ENCODE results near the gene TNFRSF13B. TPM values are rescaled to one million over a fixed set of nuclear protein-coding genes. Genes with fewer than 3 reads are reported as not detected.

Gene TNFRSF13B
- total RNA-seq, 1 donor from 2014 or later = not detected

DNA sequence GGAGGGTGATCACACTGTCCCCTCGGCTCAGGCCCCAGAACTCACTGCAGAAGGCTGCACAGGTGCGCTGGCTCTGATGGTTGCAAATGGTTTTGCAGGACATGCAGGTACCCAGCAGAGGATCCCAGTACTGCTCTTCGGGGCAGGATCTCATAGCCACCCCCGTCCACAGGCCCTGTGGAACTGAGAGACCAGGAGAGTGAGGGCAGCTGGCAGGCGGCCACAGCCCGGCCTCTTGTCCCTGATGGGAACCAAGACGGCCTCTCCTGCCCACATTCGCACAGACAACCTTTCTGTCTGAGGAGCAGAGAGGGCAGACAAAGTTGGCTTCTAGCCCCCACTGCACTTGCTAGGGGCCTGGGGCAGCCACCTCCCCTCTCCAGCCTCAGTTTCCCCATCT lies 19.5 kb downstream of the TNFRSF13B start:
- Histone ChIP-seq H3K36me3 (ENCODE audit: control insufficient read depth, insufficient read depth, low read length) (no peaks in the 10 kb centered on the region), H3K27me3 (ENCODE audit: control insufficient read depth, insufficient read depth, low read length) (peaks cover 5% of the 10 kb centered on the region), H3K4me3 (ENCODE audit: low read depth, low read length) (no peak overlapping the region)
- no peak for DNase-seq (ENCODE audit: low read depth)
- TF ChIP-seq, protein P1, sequence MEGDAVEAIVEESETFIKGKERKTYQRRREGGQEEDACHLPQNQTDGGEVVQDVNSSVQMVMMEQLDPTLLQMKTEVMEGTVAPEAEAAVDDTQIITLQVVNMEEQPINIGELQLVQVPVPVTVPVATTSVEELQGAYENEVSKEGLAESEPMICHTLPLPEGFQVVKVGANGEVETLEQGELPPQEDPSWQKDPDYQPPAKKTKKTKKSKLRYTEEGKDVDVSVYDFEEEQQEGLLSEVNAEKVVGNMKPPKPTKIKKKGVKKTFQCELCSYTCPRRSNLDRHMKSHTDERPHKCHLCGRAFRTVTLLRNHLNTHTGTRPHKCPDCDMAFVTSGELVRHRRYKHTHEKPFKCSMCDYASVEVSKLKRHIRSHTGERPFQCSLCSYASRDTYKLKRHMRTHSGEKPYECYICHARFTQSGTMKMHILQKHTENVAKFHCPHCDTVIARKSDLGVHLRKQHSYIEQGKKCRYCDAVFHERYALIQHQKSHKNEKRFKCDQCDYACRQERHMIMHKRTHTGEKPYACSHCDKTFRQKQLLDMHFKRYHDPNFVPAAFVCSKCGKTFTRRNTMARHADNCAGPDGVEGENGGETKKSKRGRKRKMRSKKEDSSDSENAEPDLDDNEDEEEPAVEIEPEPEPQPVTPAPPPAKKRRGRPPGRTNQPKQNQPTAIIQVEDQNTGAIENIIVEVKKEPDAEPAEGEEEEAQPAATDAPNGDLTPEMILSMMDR (IDR thresholded peaks at IDR 0.05; ENCODE audit: insufficient read depth, low read length, poor library complexity, severe bottlenecking) = no peak

DNA sequence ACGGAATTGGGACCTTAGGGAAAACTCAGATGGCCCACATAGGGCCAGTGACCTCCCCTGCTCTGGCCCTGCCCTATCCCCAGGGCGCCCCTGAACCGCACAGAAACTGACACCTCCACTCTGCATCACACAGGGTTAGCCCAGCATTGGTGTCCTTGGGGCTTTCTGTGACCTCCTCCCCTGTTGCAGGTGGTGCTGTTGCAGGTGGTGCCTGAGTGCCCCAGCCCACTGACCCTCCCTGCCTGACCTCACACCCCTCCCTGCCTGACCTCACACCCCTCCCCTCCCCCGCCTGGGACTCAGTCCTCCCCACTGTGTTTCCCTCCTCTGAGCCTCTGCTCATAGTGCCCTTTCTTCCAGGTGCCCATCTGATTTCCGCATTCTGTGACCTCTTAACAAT lies 21.4 kb downstream of the TNFRSF13B start:
- Histone ChIP-seq H3K36me3 (ENCODE audit: control insufficient read depth, insufficient read depth, low read length) (no peaks in the 10 kb centered on the region), H3K27me3 (ENCODE audit: control insufficient read depth, insufficient read depth, low read length) (peaks cover 3% of the 10 kb centered on the region), H3K4me3 (ENCODE audit: low read depth, low read length) (no peak overlapping the region)
- DNase-seq (ENCODE audit: low read depth) = no peak
- TF ChIP-seq, protein P1 (IDR thresholded peaks at IDR 0.05; ENCODE audit: insufficient read depth, low read length, poor library complexity, severe bottlenecking) = no peak

DNA sequence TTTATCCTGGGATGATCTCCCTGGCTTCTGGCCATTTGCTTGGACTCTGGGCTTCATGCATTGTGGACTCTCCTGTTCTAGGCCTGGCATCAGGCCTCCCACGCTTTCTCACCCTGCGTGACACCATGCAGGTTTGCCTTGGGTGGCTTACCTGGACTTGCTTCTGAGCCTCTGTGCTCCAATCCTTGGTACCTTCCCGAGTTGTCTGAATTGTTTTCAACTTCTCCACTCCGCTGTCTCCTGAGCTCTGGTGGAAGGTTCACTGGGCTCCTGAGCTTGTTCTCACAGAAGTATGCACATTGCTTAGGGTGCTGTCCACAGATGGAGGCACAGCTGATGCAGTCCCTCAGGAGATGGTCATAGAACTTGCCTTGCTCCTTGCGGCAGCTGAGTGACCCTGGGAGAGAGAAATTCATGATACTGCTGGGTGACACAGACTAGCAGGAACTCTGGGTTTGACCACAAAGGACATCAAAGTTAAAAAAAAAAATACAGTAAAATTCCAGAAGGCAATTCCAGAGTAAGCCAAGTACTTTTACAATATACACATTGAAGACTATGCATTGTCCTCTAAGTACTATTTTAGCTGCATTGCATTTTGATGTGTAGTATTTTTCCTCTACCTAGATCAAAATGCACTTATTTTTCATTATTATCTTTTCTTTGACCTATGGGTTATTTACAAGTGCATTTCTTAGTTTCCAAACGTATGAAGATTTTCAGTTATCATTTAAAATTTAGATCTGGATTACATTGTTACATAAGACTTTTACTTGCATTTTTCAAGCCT lies 23.1 kb downstream of the TNFRSF13B start:
- Histone ChIP-seq H3K27me3 (ENCODE audit: control insufficient read depth, insufficient read depth, low read length) (no peaks in the 10 kb centered on the region), H3K4me3 (ENCODE audit: low read depth, low read length) (no peak overlapping the region), H3K36me3 (ENCODE audit: control insufficient read depth, insufficient read depth, low read length) (no peaks in the 10 kb centered on the region)
- no peak for DNase-seq (ENCODE audit: low read depth)
- TF ChIP-seq, protein P1 (IDR thresholded peaks at IDR 0.05; ENCODE audit: insufficient read depth, low read length, poor library complexity, severe bottlenecking) = no peak

DNA sequence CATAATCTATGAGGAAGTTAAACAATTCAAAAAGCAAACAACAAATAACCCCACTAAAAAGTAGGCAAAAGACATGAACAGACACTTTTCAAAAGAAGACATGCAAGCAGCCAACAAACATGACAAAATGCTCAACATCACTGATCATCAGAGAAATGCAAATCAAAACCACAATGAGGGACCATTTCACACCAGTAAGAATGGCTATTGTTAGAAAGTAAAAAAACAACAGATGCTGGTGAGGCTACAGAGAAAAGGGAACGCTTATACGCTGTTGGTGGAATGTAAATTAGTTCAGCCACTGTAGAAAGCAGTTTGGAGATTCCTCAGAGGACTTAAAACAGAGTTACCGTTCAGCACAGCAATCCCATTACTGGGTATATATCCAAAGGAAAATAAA lies 24.4 kb downstream of the TNFRSF13B start:
- TF ChIP-seq, protein P1 (IDR thresholded peaks at IDR 0.05; ENCODE audit: insufficient read depth, low read length, poor library complexity, severe bottlenecking) = no peak
- no peak for DNase-seq (ENCODE audit: low read depth)
- H3K4me3 ChIP-seq (ENCODE audit: low read depth, low read length) = no peak overlapping the region
- no peaks in the 10 kb centered on the region for H3K27me3 ChIP-seq (ENCODE audit: control insufficient read depth, insufficient read depth, low read length)
- no peaks in the 10 kb centered on the region for H3K36me3 ChIP-seq (ENCODE audit: control insufficient read depth, insufficient read depth, low read length)

DNA sequence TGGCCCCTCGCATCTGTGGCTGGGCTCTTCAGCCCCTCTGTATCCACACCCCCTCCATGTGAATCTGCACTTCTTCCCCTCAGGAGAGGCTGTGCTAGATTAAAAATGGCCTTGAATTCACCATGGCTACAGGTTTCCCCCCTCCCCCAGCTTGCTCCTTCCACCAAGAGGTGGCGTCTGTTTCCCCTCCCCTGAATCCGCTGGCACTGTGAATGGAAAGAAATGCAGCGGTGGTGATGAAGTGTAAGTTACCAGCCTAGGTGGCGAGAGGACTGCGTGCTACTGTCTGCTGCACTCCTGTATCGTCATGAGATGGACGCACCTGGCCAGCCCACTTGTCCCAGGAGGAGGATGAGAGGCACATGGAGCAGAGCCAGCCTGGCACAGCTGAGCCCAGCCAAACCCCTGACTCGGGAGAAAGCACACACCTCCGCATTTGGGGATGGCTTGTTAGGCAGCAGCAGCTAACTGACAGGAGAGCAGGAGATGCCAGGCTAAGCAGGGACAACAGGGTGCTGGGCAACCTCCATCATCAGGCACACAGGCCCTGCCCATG lies 26.2 kb downstream of the TNFRSF13B start:
- no peaks in the 10 kb centered on the region for H3K27me3 ChIP-seq (ENCODE audit: control insufficient read depth, insufficient read depth, low read length)
- TF ChIP-seq, protein P1 (IDR thresholded peaks at IDR 0.05; ENCODE audit: insufficient read depth, low read length, poor library complexity, severe bottlenecking) = no peak

DNA sequence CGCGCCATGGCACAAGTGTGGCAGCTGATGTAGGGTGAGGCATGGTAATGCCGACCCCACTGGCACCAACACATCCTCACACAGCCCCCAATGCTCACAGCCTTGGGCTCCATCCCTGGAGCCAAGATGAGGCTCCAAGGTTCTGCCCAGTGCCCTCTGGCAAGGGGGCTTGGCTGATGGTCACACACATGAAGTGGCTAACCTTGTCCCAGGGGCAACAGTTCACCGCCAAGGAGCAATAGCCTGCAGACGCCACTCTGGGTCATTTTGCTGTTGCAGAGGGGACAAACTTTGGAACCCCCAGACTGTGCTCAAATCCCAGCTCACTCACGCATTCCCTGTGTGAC lies 26.8 kb downstream of the TNFRSF13B start:
- no peak for DNase-seq (ENCODE audit: low read depth)
- Histone ChIP-seq H3K27me3 (ENCODE audit: control insufficient read depth, insufficient read depth, low read length) (no peaks in the 10 kb centered on the region), H3K4me3 (ENCODE audit: low read depth, low read length) (no peak overlapping the region), H3K36me3 (ENCODE audit: control insufficient read depth, insufficient read depth, low read length) (no peaks in the 10 kb centered on the region)
- TF ChIP-seq, protein P1 (IDR thresholded peaks at IDR 0.05; ENCODE audit: insufficient read depth, low read length, poor library complexity, severe bottlenecking) = no peak

More for the DNA sequence above, 26.2 kb downstream of the TNFRSF13B start:
- no peaks in the 10 kb centered on the region for H3K36me3 ChIP-seq (ENCODE audit: control insufficient read depth, insufficient read depth, low read length)
- DNase-seq (ENCODE audit: low read depth) = no peak
- no peak overlapping the region for H3K4me3 ChIP-seq (ENCODE audit: low read depth, low read length)
